ENCODE results near the gene DOCK10. TPM values are rescaled to one million over a fixed set of nuclear protein-coding genes. Genes with fewer than 3 reads are reported as not detected.

Gene DOCK10
- total RNA-seq, 1 experiment from 2014 or later, result 0.96 TPM

DNA sequence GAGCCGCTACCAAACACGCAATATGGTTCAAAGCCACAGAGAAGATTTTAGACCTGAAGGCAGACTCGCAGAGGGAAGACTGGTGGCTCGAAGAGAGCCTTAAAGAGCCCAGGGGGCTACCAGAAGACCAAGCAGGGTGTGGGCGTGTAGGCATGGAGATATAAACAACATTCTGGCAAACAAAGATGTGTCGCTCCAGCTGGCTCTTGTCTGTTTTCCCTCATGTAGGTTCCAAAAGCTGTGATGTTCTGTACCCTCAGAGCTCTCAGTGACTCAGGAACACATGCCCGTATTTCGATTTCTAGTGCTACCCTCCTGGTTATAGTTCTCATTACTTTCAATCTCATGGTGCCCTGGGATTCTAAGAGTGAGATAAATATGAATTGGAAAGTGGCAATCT is 44.5 kb downstream of the DOCK10 start:
- intact Hi-C loops (cut with micrococcal nuclease), result no loop called here

DNA sequence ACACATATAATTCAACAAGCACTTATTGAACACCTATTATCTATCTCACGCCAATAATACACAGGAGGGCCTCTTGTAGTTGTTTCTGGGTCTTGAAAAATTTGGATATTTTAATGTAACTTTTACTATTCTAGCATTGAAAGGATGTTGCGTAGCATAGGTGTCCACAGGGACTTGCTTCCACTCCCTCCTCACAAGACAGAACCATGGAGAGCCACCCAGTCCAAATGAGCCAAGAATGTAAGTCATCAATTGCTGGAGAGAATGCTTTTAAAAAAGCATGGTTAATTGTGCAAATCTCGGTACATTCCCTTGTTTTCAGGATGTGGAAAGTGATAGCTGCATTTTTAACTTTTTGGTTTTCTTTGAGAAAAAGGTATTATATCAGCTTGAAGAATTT is 46.8 kb downstream of the DOCK10 start:
- BruUV-seq (replicated peaks), result no TSS peak
- intact Hi-C loops (cut with micrococcal nuclease), result no loop called here
- H3K9me3 Mint-ChIP-seq (ENCODE audit: unreplicated experiment), result no peaks in the 10 kb centered on the region
- POLR2A ChIA-PET, result interaction anchor here (0.6 kb wide), 2 partner anchors 8 to 213 kb away, joined by 3 to 4 read pairs; no protein-coding TSS in a partner anchor
- CTCF ChIA-PET, result interaction anchor here (0.7 to 0.9 kb wide), 2 partner anchors 13 to 218 kb away, joined by 3 to 4 read pairs; no protein-coding TSS in a partner anchor
- no peak overlapping the region for H3K27ac Mint-ChIP-seq (ENCODE audit: low read depth, unreplicated experiment)
- no peaks in the 10 kb centered on the region for H3K36me3 Mint-ChIP-seq (ENCODE audit: insufficient read depth, unreplicated experiment)
- TF ChIP-seq, protein P1, sequence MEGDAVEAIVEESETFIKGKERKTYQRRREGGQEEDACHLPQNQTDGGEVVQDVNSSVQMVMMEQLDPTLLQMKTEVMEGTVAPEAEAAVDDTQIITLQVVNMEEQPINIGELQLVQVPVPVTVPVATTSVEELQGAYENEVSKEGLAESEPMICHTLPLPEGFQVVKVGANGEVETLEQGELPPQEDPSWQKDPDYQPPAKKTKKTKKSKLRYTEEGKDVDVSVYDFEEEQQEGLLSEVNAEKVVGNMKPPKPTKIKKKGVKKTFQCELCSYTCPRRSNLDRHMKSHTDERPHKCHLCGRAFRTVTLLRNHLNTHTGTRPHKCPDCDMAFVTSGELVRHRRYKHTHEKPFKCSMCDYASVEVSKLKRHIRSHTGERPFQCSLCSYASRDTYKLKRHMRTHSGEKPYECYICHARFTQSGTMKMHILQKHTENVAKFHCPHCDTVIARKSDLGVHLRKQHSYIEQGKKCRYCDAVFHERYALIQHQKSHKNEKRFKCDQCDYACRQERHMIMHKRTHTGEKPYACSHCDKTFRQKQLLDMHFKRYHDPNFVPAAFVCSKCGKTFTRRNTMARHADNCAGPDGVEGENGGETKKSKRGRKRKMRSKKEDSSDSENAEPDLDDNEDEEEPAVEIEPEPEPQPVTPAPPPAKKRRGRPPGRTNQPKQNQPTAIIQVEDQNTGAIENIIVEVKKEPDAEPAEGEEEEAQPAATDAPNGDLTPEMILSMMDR (IDR thresholded peaks at IDR 0.05; ENCODE audit: unreplicated experiment), result no peak
- no peak overlapping the region for H3K4me3 Mint-ChIP-seq (ENCODE audit: unreplicated experiment)
- DNase-seq (ENCODE audit: unreplicated experiment), result no peak
- no peaks in the 10 kb centered on the region for H3K27me3 Mint-ChIP-seq (ENCODE audit: insufficient read depth, unreplicated experiment)
- no peaks in the 10 kb centered on the region for H3K4me1 Mint-ChIP-seq (ENCODE audit: insufficient read depth, unreplicated experiment)

More for the DNA sequence above, 44.5 kb downstream of the DOCK10 start:
- Mint-ChIP-seq H3K9me3 (ENCODE audit: unreplicated experiment) (no peaks in the 10 kb centered on the region), H3K4me3 (ENCODE audit: unreplicated experiment) (no peak overlapping the region), H3K27ac (ENCODE audit: low read depth, unreplicated experiment) (no peak overlapping the region), H3K27me3 (ENCODE audit: insufficient read depth, unreplicated experiment) (no peaks in the 10 kb centered on the region), H3K36me3 (ENCODE audit: insufficient read depth, unreplicated experiment) (no peaks in the 10 kb centered on the region), H3K4me1 (ENCODE audit: insufficient read depth, unreplicated experiment) (peaks cover 5% of the 10 kb centered on the region)
- POLR2A ChIA-PET, result no interaction called here
- TF ChIP-seq, protein P1 (IDR thresholded peaks at IDR 0.05; ENCODE audit: unreplicated experiment), result no peak
- no TSS peak for BruUV-seq (replicated peaks)
- CTCF ChIA-PET, result interaction anchor here (0.7 to 2.5 kb wide), 3 partner anchors 108 to 662 kb away, joined by 3 to 8 read pairs (median 4); no protein-coding TSS in a partner anchor
- no peak for DNase-seq (ENCODE audit: unreplicated experiment)

DNA sequence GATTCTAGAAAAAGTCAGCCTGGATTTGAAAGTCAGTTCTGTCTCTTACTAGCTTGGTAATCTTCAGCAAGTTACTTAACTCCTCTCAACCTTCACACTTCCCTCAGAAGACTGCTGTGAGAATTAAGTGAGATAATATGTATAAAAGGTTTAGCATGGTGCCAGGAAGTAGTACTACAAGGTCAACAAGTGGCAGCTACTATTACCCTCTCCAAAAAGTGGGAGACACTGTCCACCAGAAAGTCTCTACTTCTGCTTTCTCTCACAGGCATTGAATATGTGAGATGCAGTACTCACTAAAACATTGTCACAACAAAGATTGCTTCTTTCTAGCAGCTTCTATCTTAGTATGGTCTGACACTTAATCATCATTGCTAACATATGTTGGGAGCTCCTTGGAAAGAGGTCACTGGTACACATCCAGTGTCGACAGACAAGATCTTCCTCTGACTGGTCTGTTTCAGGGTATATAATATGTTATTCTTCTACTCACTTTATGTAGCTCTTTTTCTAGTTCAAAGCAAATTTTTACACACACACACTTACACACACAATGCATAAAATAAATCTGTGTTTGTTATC is 47.9 kb downstream of the DOCK10 start:
- BruUV-seq (replicated peaks), result no TSS peak
- ChIA-PET CTCF (interaction anchor here (0.5 kb wide), 1 partner anchor 142 kb away, joined by 3 read pairs; no protein-coding TSS in a partner anchor), POLR2A (interaction anchor here (0.6 to 0.9 kb wide), 2 partner anchors 146 to 1021 kb away, joined by 3 to 4 read pairs; no protein-coding TSS in a partner anchor)
- Mint-ChIP-seq H3K27me3 (ENCODE audit: insufficient read depth, unreplicated experiment) (no peaks in the 10 kb centered on the region), H3K4me3 (ENCODE audit: unreplicated experiment) (no peak overlapping the region), H3K36me3 (ENCODE audit: insufficient read depth, unreplicated experiment) (no peaks in the 10 kb centered on the region), H3K9me3 (ENCODE audit: unreplicated experiment) (no peaks in the 10 kb centered on the region), H3K27ac (ENCODE audit: low read depth, unreplicated experiment) (no peak overlapping the region), H3K4me1 (ENCODE audit: insufficient read depth, unreplicated experiment) (no peaks in the 10 kb centered on the region)
- DNase-seq (ENCODE audit: unreplicated experiment), result no peak
- intact Hi-C loops (cut with micrococcal nuclease), result no loop called here
- TF ChIP-seq, protein P1 (IDR thresholded peaks at IDR 0.05; ENCODE audit: unreplicated experiment), result no peak

DNA sequence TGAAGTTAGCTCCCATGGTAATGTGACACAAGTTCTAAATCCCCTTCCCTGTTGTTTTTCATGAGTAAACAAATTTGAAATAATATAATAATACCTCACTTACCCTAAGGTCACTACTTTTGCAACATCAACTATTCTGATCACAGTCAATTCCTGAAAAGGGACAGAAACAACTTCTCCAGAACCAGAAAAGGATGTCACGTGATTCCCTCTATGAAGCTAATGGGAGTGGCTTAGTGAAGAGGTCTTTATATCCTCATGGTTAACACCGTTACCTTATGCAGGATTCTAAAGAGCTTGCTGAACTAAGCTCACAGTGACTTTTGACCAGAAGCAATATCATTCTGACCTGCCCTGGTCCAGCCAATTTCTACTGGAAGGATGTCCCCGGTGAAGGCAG is 51.6 kb downstream of the DOCK10 start:
- ChIA-PET CTCF (interaction anchor here (0.7 to 1.3 kb wide), 6 partner anchors 9 to 212 kb away, joined by 3 to 6 read pairs (median 3); no protein-coding TSS in a partner anchor), POLR2A (no interaction called here)
- Mint-ChIP-seq H3K4me1 (ENCODE audit: insufficient read depth, unreplicated experiment) (no peaks in the 10 kb centered on the region), H3K27me3 (ENCODE audit: insufficient read depth, unreplicated experiment) (no peaks in the 10 kb centered on the region), H3K27ac (ENCODE audit: low read depth, unreplicated experiment) (no peak overlapping the region), H3K4me3 (ENCODE audit: unreplicated experiment) (no peak overlapping the region), H3K9me3 (ENCODE audit: unreplicated experiment) (no peaks in the 10 kb centered on the region), H3K36me3 (ENCODE audit: insufficient read depth, unreplicated experiment) (no peaks in the 10 kb centered on the region)
- TF ChIP-seq, protein P1 (IDR thresholded peaks at IDR 0.05; ENCODE audit: unreplicated experiment), result no peak
- no TSS peak for BruUV-seq (replicated peaks)
- no peak for DNase-seq (ENCODE audit: unreplicated experiment)
- intact Hi-C loops (cut with micrococcal nuclease), result no loop called here

Measured in MCF 10A (cell line).